K562 (cell line): Measurements from ENCODE around the gene TBX3. TPM values are rescaled to one million over a fixed set of nuclear protein-coding genes. Genes with fewer than 3 reads are reported as not detected.

Experiments
- ATAC-seq: fragments of 200-7000 bp; cut with Tn5 transposase; 3 replicates; pipeline ENCODE4 v1.9.1; 2020; ENCODE audit warnings: moderate library complexity
- Bru-seq: library from RNA; stranded (reverse); fragments of 400-500 nt; gene quantifications from one replicate; lab custom pipeline; 2021; lab: Mats Ljungman, UMichigan
- BruChase-seq, 2 experiments: library from RNA; stranded (reverse); fragments of 400-500 nt; gene quantifications; one replicate each; lab custom pipeline; 2021; lab: Mats Ljungman, UMichigan
- BruUV-seq: library from RNA; stranded (reverse); fragments of 400-500 nt; replicated peaks from 2 replicates; lab custom pipeline; 2021; lab: Mats Ljungman, UMichigan
- CTCF ChIA-PET: fragments of 300-600 bp; formaldehyde crosslinking; extraction: SDS; loops from one replicate; lab custom pipeline; 2021; ENCODE audit warnings: low intra/inter-chr PET ratio; lab: Yijun Ruan, JAX
- POLR2A ChIA-PET: fragments of 300-600, 350-650 bp; sonication (Branson Sonifier 250); formaldehyde crosslinking; extraction: SDS; loops from one replicate; lab custom pipeline; 2021; ENCODE audit warnings: antibody characterized with exemption, inconsistent platforms; lab: Yijun Ruan, JAX
- DNase-seq, 4 experiments: peaks; one replicate each; pipeline versions ENCODE4 v3.0.0 to v3.0.0-alpha.2; 2011 to 2018; ENCODE audit warnings: low spot score in 3 of 4, mixed read lengths in 3 of 4; ENCODE audit errors: extremely low read depth in 1 of 4
- FAIRE-seq: peaks from 2 replicates; lab custom pipeline; 2011; peaks lifted over from hg19 to GRCh38; lab: Jason Lieb, UNC
- H2AFZ ChIP-seq: 2 replicates; pipeline ENCODE4 v1.6.0; 2011; ENCODE audit warnings: low read depth, low read length, control low read depth, inconsistent platforms
- H3K27ac ChIP-seq: fragments of 200-600 bp; 3 replicates; pipeline ENCODE4 v1.8.0; 2011; ENCODE audit warnings: low read depth, mild to moderate bottlenecking, control low read depth, inconsistent platforms, low read length, moderate library complexity, mixed read lengths; ENCODE audit errors: extremely low read depth
- H3K27me3 ChIP-seq, 2 experiments: fragments of 300-600 bp in 1 of 2; 2 replicates in 1 of 2; 3 replicates in 1 of 2; pipeline versions ENCODE4 v1.6.0 to v1.8.0; 2011; ENCODE audit warnings: inconsistent platforms in 2 of 2, low read length in 2 of 2, mild to moderate bottlenecking in 1 of 2, mixed read lengths in 1 of 2, moderate library complexity in 1 of 2; ENCODE audit not compliant: control insufficient read depth in 2 of 2, insufficient read depth in 2 of 2
- H3K36me3 ChIP-seq: fragments of 300-600 bp; 3 replicates; pipeline ENCODE4 v1.8.0; 2011; ENCODE audit warnings: mild to moderate bottlenecking, low read length, inconsistent platforms; ENCODE audit not compliant: control insufficient read depth, insufficient read depth
- H3K4me1 ChIP-seq, 2 experiments: fragments of 200-600 bp in 1 of 2; replicated peaks in 1 of 2; 2 replicates in 1 of 2; 3 replicates in 1 of 2; pipeline versions ENCODE4 v1.5.1 to v1.8.0; 2011; ENCODE audit warnings: inconsistent platforms in 2 of 2, low read length in 2 of 2, mild to moderate bottlenecking in 1 of 2, mixed read lengths in 1 of 2, moderate library complexity in 1 of 2; ENCODE audit not compliant: control insufficient read depth in 2 of 2, insufficient read depth in 2 of 2
- H3K4me2 ChIP-seq: 2 replicates; pipeline ENCODE4 v1.6.1; 2011; ENCODE audit warnings: low read length, control low read depth, inconsistent platforms, mixed read lengths; ENCODE audit not compliant: insufficient read depth
- H3K4me3 ChIP-seq: fragments of 200-600 bp; sonication (generic), shearing (Covaris generic); 2 replicates; pipeline ENCODE4 v1.5.1; 2016; ENCODE audit warnings: control low read depth, inconsistent platforms
- H3K79me2 ChIP-seq: fragments of 200-600 bp; 3 replicates; pipeline ENCODE4 v1.8.0; 2011; ENCODE audit warnings: low read length, inconsistent platforms; ENCODE audit not compliant: control insufficient read depth, insufficient read depth
- H3K9ac ChIP-seq, 2 experiments: 2 replicates each; pipeline versions ENCODE4 v1.6.0 to v1.6.1; 2011; ENCODE audit warnings: low read depth in 2 of 2, low read length in 2 of 2, control low read depth in 1 of 2, inconsistent platforms in 1 of 2, mild to moderate bottlenecking in 1 of 2, mixed read lengths in 1 of 2; ENCODE audit not compliant: insufficient read depth in 1 of 2
- H3K9me1 ChIP-seq: one replicate; pipeline ENCODE4 v1.6.0; 2011; ENCODE audit warnings: inconsistent platforms, mild to moderate bottlenecking, low read length, moderate library complexity; ENCODE audit not compliant: control insufficient read depth, insufficient read depth
- H3K9me3 ChIP-seq: replicated peaks from 2 replicates; pipeline ENCODE4 v1.5.1; 2011; ENCODE audit warnings: low read depth, low read length, inconsistent platforms; ENCODE audit not compliant: control insufficient read depth, insufficient read depth
- H4K20me1 ChIP-seq: replicated peaks from 2 replicates; pipeline ENCODE4 v1.6.1; 2011; ENCODE audit warnings: low read length, inconsistent platforms, mixed read lengths; ENCODE audit not compliant: control insufficient read depth, insufficient read depth
- CREM ChIP-seq: IDR thresholded peaks from 2 replicates; pipeline ENCODE4 v1.6.1; 2014; ENCODE audit warnings: antibody characterized with exemption, low read depth
- ELF4 ChIP-seq: fragments of 450-650 bp; formaldehyde crosslinking; IDR thresholded peaks from 2 replicates; pipeline ENCODE4 v1.4.0; 2022; ENCODE audit warnings: missing genetic modification characterization
- HMGN3 ChIP-seq: IDR thresholded peaks from 2 replicates; pipeline ENCODE4 v1.6.1; 2011; ENCODE audit warnings: borderline replicate concordance, low read depth, mild to moderate bottlenecking, mixed read lengths, low read length; ENCODE audit not compliant: insufficient read length; ENCODE audit errors: extremely low read depth
- HNRNPLL ChIP-seq: fragments of 200-400 bp; formaldehyde crosslinking; IDR thresholded peaks from 2 replicates; pipeline ENCODE4 v1.6.1; 2017; ENCODE audit warnings: low read length, low read depth, mild to moderate bottlenecking; ENCODE audit not compliant: poor library complexity, severe bottlenecking
- IFI16 ChIP-seq: fragments of 250-450 bp; sonication (Bioruptor Pico); IDR thresholded peaks from 2 replicates; pipeline ENCODE4 v2.1.2; 2022; ENCODE audit warnings: mild to moderate bottlenecking, inconsistent platforms
- MAZ ChIP-seq, 2 experiments: fragments of 450-650 bp in 1 of 2; sonication (generic) in 1 of 2; formaldehyde crosslinking; IDR thresholded peaks in 1 of 2; conservative IDR thresholded peaks in 1 of 2; 2 replicates each; pipeline versions ENCODE4 v1.4.0 to v1.5.0; 2020; ENCODE audit warnings: mild to moderate bottlenecking in 1 of 2, missing genetic modification reagents in 1 of 2
- MEIS2 ChIP-seq: fragments of 450-650 bp; IDR thresholded peaks from 2 replicates; pipeline ENCODE4 v1.6.1; 2014; ENCODE audit warnings: mild to moderate bottlenecking; ENCODE audit not compliant: partially characterized antibody
- NFE2 ChIP-seq: IDR thresholded peaks from 2 replicates; pipeline ENCODE4 v1.6.1; 2014; ENCODE audit warnings: antibody characterized with exemption, low read depth
- PTBP1 ChIP-seq: fragments of 200-400 bp; formaldehyde crosslinking; IDR thresholded peaks from 2 replicates; pipeline ENCODE4 v1.6.1; 2017; ENCODE audit warnings: low read depth, low read length
- RBFOX2 ChIP-seq: fragments of 200-400 bp; formaldehyde crosslinking; IDR thresholded peaks from 2 replicates; pipeline ENCODE4 v1.6.1; 2017; ENCODE audit warnings: low read depth, mild to moderate bottlenecking, low read length, moderate library complexity
- SRF ChIP-seq, 2 experiments: fragments of 250-450, 450-650 bp in 1 of 2; sonication (Bioruptor Pico) in 1 of 2; sonication (generic) in 1 of 2; formaldehyde crosslinking; IDR thresholded peaks; 2 replicates each; pipeline versions ENCODE4 v1.5.0 to v1.5.1; 2020 to 2022; ENCODE audit warnings: mild to moderate bottlenecking in 1 of 2, missing genetic modification reagents in 1 of 2
- TARDBP ChIP-seq: fragments of 450-650 bp; IDR thresholded peaks from 2 replicates; pipeline ENCODE4 v1.6.1; 2016
- TEAD4 ChIP-seq, 2 experiments: sonication (generic) in 1 of 2; formaldehyde crosslinking in 1 of 2; IDR thresholded peaks; 2 replicates each; pipeline versions ENCODE4 v1.6.1 to v1.8.0; 2012 to 2022; ENCODE audit warnings: borderline replicate concordance in 1 of 2, inconsistent platforms in 1 of 2, low read length in 1 of 2, mild to moderate bottlenecking in 1 of 2, missing genetic modification reagents in 1 of 2
- ZBTB17 ChIP-seq: fragments of 450-650 bp; formaldehyde crosslinking; IDR thresholded peaks from 2 replicates; pipeline ENCODE4 v1.4.0; 2020; ENCODE audit warnings: mild to moderate bottlenecking
- ZNF239 ChIP-seq: fragments of 250-450 bp; sonication (Bioruptor Pico); IDR thresholded peaks from 2 replicates; pipeline ENCODE4 v1.4.0; 2020; ENCODE audit warnings: mild to moderate bottlenecking
- ZNF316 ChIP-seq: fragments of 450-650 bp; IDR thresholded peaks from 2 replicates; pipeline ENCODE4 v1.6.1; 2016
- WGBS: fragments of 100-300 bp; shearing (Covaris generic); methylation state at CpG from one replicate; pipeline ENCODE4 v1.1.6; 2016; ENCODE audit warnings: low coverage, mixed read lengths; ENCODE audit not compliant: insufficient coverage; ENCODE audit errors: missing lambda C conversion rate; 5-methylcytosine and 5-hydroxymethylcytosine counted together
- in situ Hi-C: fragments of 300-500 bp; cut with MboI; formaldehyde crosslinking; loops from 4 replicates; pipeline ENCODE4 v1.15.0; 2018; ENCODE audit warnings: inconsistent platforms, mixed read lengths
- intact Hi-C: fragments of 100-400 bp; cut with micrococcal nuclease; formaldehyde crosslinking; loops from 2 replicates; pipeline ENCODE4 v1.14.2; 2022
- long read RNA-seq, 3 experiments: library from polyadenylated mRNA in 2 of 3; library from RNA in 1 of 3; unstranded in 2 of 3; stranded (forward) in 1 of 3; transcript quantifications; one replicate each; pipeline ENCODE4 v2.0.0, GENCODE V29; 2019 to 2022
- polyA minus RNA-seq, 3 experiments: library from RNA; depleted of rRNA, polyadenylated mRNA; stranded (reverse); fragments of >200 nt; gene quantifications; 2 replicates each; pipeline ENCODE4 v1.2.3, GENCODE V29; 2011
- polyA plus RNA-seq, 8 experiments: library from polyadenylated mRNA; depleted of rRNA in 4 of 8; stranded (reverse) in 5 of 8; unstranded in 3 of 8; fragments of >200 nt; fragmentation: Nextera tagmentation in 2 of 8; fragmentation: Illumina TruSeq in 1 of 8; extraction: Ambion mirVana in 2 of 8; extraction: Trizol in 1 of 8; gene quantifications; 2 replicates each; pipeline versions ENCODE4 v1.2.1 to v1.2.3, GENCODE V29; 2011 to 2014; ENCODE audit warnings: inconsistent platforms in 1 of 8, missing spikeins in 1 of 8
- total RNA-seq, 7 experiments: library from RNA; depleted of rRNA in 6 of 7; stranded (reverse); fragments of >200 nt in 6 of 7; fragmentation: Illumina TruSeq in 2 of 7; extraction: Trizol in 2 of 7; gene quantifications; 2 replicates each; pipeline versions ENCODE4 v1.2.1 to v1.2.3, GENCODE V29; 2011 to 2021; ENCODE audit warnings: low replicate concordance in 1 of 7
- TF ChIP-seq, protein P1 (sequence below): IDR thresholded peaks from 2 replicates; pipeline ENCODE4 v1.6.1; 2014; ENCODE audit warnings: antibody characterized with exemption

TBX3 gene
- total RNA-seq (2011; cell fraction: chromatin; rRNA removed; ENCODE audit: low replicate concordance) = 0.88 and 2.7 TPM in 2 replicates
- 1.3 and 1.5 TPM in 2 replicates for total RNA-seq (2011; cell fraction: nucleolus; rRNA removed)
- 0.51 and 0.92 TPM in 2 replicates for total RNA-seq (2011; cell fraction: nucleoplasm; rRNA removed)
- total RNA-seq (2014; rRNA removed) (0.18 and 0.20 TPM in 2 replicates), total RNA-seq (2014; rRNA removed; fragmentation: Illumina TruSeq; extraction: Trizol) (0.15 and 0.38 TPM in 2 replicates), total RNA-seq (2015; rRNA removed; fragmentation: Illumina TruSeq; extraction: Trizol) (0.23 and 0.47 TPM in 2 replicates), total RNA-seq (2021) (0.60 and 0.81 TPM in 2 replicates), polyA plus RNA-seq (2011; rRNA removed) (0.08 and 0.52 TPM in 2 replicates), polyA plus RNA-seq (2014; fragmentation: Illumina TruSeq; extraction: Trizol) (0.35 and 0.42 TPM in 2 replicates), polyA plus RNA-seq (2014; fragmentation: Nextera tagmentation; extraction: Ambion mirVana) (under 1 TPM; 0.03 to 0.06 TPM), polyA plus RNA-seq (2014; rRNA removed) (0.19 and 0.35 TPM in 2 replicates), polyA minus RNA-seq (2011; rRNA and poly(A)+ RNA removed) (1.4 TPM in 1 of 2 replicates, not detected in the other), Bru-seq, nascent RNA (percentile 46 among the genes with signal in this experiment), BruChase-seq, experiment 1, labeled RNA remaining after a 2-hour chase (percentile 44 among the genes with signal in this experiment), BruChase-seq, experiment 2, labeled RNA remaining after a 6-hour chase (percentile 51 among the genes with signal in this experiment)
- polyA plus RNA-seq (2011; cell fraction: cytosol; rRNA removed) = 0.04 and 0.31 TPM in 2 replicates
- 3.5 TPM in 1 of 2 replicates, not detected in the other for polyA plus RNA-seq (2011; cell fraction: nucleus; rRNA removed)
- 0.24 and 0.35 TPM in 2 replicates for polyA plus RNA-seq (2012)
- polyA minus RNA-seq (2011; cell fraction: cytosol; rRNA and poly(A)+ RNA removed) = 0.38 and 0.73 TPM in 2 replicates
- polyA minus RNA-seq (2011; cell fraction: nucleus; rRNA and poly(A)+ RNA removed) = 0.22 and 2.6 TPM in 2 replicates
- long read RNA-seq, experiment 1, partial matches to known transcripts = 0 of 2 reads
- long read RNA-seq, experiment 1, other reads (novel, unspliced or antisense) = 2 of 2 reads
- long read RNA-seq, experiment 2 = 0 reads
- long read RNA-seq, experiment 3 = 0 reads

DNA sequence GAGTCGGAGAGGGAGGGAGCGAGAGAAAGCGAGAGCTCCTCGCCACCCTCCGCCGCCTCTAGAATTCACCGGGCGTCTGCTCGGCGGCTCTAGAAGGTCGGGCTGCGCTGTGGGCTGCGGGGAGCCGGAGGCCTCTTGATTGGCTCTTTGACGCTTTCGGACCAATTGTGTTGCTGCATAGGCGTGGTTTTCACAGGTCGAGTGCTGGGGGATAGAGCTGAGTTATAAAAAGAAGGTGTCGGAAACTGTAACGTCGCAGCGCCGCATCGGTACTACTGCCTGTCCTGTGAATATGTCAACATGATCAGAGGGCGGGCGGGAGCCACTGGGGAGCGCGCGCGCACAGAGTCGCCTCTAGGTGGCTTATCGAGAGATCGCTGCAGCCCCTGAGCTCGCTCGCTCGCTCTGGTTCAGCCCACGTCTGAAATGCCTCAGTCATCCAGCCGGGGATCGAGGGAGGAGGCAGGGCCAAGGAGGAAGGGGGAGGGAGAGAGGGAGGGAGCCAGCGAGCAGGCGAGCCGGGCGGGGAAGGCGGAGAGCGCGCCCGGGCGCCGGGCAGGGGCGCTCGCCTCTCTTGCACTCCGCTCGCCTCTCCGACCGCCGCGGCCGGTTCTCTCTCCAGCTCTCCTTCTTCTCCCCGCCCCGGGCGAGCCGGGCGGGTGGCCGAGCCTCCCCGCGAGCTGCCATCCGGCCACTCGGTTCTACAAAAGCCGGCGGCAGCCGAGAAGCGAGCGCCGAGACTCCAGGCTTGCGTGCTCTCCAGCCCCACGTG, at the start of gene TBX3:
Gene TBX3 (minus strand): TSS at position 78 of the 772 bp plus-strand sequence. CDS start 975 bp downstream, outside the sequence.
- Histone ChIP-seq H3K4me3 (peak within 1 kb of the TSS; percentile 34), H3K27me3 (peaks cover 45 to 67% of the 10 kb centered on the region in 2 experiments; a peak in 4 of 5 replicates), H3K79me2 (no peaks in the 10 kb centered on the region), H3K27ac (peak within 1 kb of the TSS; percentile 4; the same call in 1 of the 3 replicates), H3K4me1 (peaks cover 0 to 19% of the 10 kb centered on the region in 2 experiments; a peak in 3 of 5 replicates), H3K36me3 (no peaks in the 10 kb centered on the region), H3K9me1 (no peaks in the 10 kb centered on the region), H2AFZ (peak within 1 kb of the TSS; percentile 81), H3K4me2 (peak within 1 kb of the TSS; percentile 68), H4K20me1 (no peaks in the 10 kb centered on the region), H3K9ac (peak within 1 kb of the TSS; percentile 38 to 88; a peak in 3 of 4 replicates), H3K9me3 (no peaks in the 10 kb centered on the region)
- no TSS peak for BruUV-seq
- FAIRE-seq = peak; percentile 82
- DNase-seq = peak; percentile 89 to 91 (median 90)
- 5% methylated on average over 39 of the region's 76 CpGs for WGBS
- POLR2A ChIA-PET = interaction anchor here (0.5 kb wide), 1 partner anchor 1267 kb away, joined by 4 read pairs; no protein-coding TSS in a partner anchor
- CTCF ChIA-PET = no interaction called here
- ATAC-seq = peak; percentile 98
- in situ Hi-C loops = no loop called here
- intact Hi-C loops = no loop called here
- TF ChIP-seq ZBTB17 (CRISPR knock-in tag) = peak; percentile 94
- peak; percentile 72 to 93 for TF ChIP-seq MAZ (CRISPR knock-in tag; conservative IDR thresholded peaks at IDR 0.05 in 1 of 2, IDR thresholded peaks at IDR 0.05 in 1 of 2)
- TF ChIP-seq HMGN3 = peak; percentile 27
- no peak for TF ChIP-seq SRF (CRISPR knock-in tag; IDR thresholded peaks at IDR 0.05)
- TF ChIP-seq CREM = peak; percentile 50; the same call in 1 of the 2 replicates
- TF ChIP-seq IFI16 (CRISPR knock-in tag) = no peak
- TF ChIP-seq HNRNPLL = peak; percentile 36
- peak; percentile 60 for TF ChIP-seq NFE2
- no peak for TF ChIP-seq PTBP1
- no peak for TF ChIP-seq ZNF239
- TF ChIP-seq TARDBP = no peak
- TF ChIP-seq ZNF316 = peak; percentile 15; the same call in 1 of the 2 replicates
- peak; percentile 15 for TF ChIP-seq MEIS2
- TF ChIP-seq RBFOX2 = peak; percentile 63
- no peak for TF ChIP-seq TEAD4 (IDR thresholded peaks at IDR 0.05; ENCODE audit: low read length)
- no peak for TF ChIP-seq TEAD4 (CRISPR knock-in tag; IDR thresholded peaks at IDR 0.05; ENCODE audit: borderline replicate concordance)
- no peak for TF ChIP-seq ELF4 (CRISPR knock-in tag)
- TF ChIP-seq, protein P1, sequence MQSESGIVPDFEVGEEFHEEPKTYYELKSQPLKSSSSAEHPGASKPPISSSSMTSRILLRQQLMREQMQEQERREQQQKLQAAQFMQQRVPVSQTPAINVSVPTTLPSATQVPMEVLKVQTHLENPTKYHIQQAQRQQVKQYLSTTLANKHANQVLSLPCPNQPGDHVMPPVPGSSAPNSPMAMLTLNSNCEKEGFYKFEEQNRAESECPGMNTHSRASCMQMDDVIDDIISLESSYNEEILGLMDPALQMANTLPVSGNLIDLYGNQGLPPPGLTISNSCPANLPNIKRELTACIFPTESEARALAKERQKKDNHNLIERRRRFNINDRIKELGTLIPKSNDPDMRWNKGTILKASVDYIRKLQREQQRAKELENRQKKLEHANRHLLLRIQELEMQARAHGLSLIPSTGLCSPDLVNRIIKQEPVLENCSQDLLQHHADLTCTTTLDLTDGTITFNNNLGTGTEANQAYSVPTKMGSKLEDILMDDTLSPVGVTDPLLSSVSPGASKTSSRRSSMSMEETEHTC = no peak
